ENCODE measurements around the gene TMEM150B.

TMEM150B gene

GRCh38 chr19:55276720-55277430, 48.3 kb downstream of the TMEM150B start:
- DNase-seq (ENCODE audit: low read depth): no peak

GRCh38 chr19:55275851-55276719, 49.1 kb downstream of the TMEM150B start:
- DNase-seq (ENCODE audit: low read depth): no peak

- DNase-seq (ENCODE audit: low read depth): no peak
Observed at GRCh38 chr19:55273978-55274707, 51.0 kb downstream of the TMEM150B start.

GRCh38 chr19:55272142-55272541, 53.0 kb downstream of the TMEM150B start:
- DNase-seq (ENCODE audit: low read depth): no peak

GRCh38 chr19:55270172-55270942, 54.8 kb downstream of the TMEM150B start:
- no peak for DNase-seq (ENCODE audit: low read depth)

- DNase-seq (ENCODE audit: low read depth): no peak
Observed at GRCh38 chr19:55269299-55269698, 55.8 kb downstream of the TMEM150B start.

- DNase-seq (ENCODE audit: low read depth): no peak
Observed at GRCh38 chr19:55266840-55267239, 58.3 kb downstream of the TMEM150B start.

- no peak for DNase-seq (ENCODE audit: low read depth)
Observed at GRCh38 chr19:55266404-55266803, 58.7 kb downstream of the TMEM150B start.

- DNase-seq (ENCODE audit: low read depth): no peak
Observed at GRCh38 chr19:55265723-55266386, 59.3 kb downstream of the TMEM150B start.

GRCh38 chr19:55265173-55265572, 60.0 kb downstream of the TMEM150B start:
- DNase-seq (ENCODE audit: low read depth): no peak

- no peak for DNase-seq (ENCODE audit: low read depth)
Observed at GRCh38 chr19:55264531-55264930, 60.6 kb downstream of the TMEM150B start.

Data from stimulated activated CD8-positive, alpha-beta memory T cell treated with anti-CD3 and anti-CD28 coated beads, Interleukin-4, amount 100 ng/mL, for 24 hours (primary cell).